Endometrium (tissue), 2 donors: ENCODE data around the gene PRKAG2.
"Not testable (repeated sequence)": the region's sequence is repeated elsewhere in the genome, so short reads cannot be mapped to it uniquely, and the experiment has no call there.

Source experiments
- FAIRE-seq: peaks from 2 replicates; lab custom pipeline; 2012; peaks lifted over from hg19 to GRCh38; lab: Jason Lieb, UNC
- donor health status: control.
- donor health status: control.

Gene PRKAG2

GRCh38 chr7:151884312-151885201 lies 7.6 kb upstream of the PRKAG2 start:
- no peak for FAIRE-seq

GRCh38 chr7:151883857-151884256 lies 6.9 kb upstream of the PRKAG2 start:
- no peak for FAIRE-seq

DNA sequence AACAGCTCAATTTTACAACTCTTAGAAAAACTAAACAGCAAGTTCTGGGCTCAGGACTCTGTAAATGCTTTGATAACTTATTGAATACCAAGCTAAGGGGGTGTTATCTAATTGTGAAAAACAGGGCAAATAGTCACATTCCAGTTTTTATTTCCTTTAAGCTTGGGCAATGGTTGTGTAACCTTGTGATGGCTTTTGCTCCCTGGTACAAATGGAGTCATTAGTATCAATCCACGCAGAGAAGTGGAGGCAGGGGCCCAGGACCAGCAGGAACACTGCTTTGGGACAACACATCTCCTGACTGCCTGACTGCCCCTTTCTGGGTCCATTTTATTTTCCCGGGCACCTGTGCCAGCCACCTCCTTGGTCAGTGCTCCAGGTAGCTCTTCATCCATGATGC lies 5.8 kb upstream of the PRKAG2 start:
- no peak for FAIRE-seq

DNA sequence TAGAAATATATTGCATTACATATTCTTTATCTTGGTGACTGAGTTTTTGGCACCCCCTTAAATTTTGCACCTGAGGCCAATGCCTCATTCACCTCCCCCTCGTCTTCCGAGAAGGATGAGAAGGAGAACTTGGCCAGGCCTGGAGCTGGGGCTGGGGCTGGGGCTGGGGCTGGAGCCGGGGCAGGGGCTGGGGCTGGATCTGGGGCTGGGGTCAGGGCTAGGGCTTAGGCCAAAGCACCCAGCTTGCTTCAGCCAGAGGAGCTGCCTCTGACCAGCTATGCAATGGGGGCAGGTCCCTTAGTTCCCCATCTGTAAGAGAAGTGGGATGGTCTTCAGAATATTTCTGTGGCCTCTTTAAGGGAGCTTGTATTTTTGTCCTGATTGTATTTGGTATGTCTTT lies 3.8 kb upstream of the PRKAG2 start:
- FAIRE-seq, result no peak

DNA sequence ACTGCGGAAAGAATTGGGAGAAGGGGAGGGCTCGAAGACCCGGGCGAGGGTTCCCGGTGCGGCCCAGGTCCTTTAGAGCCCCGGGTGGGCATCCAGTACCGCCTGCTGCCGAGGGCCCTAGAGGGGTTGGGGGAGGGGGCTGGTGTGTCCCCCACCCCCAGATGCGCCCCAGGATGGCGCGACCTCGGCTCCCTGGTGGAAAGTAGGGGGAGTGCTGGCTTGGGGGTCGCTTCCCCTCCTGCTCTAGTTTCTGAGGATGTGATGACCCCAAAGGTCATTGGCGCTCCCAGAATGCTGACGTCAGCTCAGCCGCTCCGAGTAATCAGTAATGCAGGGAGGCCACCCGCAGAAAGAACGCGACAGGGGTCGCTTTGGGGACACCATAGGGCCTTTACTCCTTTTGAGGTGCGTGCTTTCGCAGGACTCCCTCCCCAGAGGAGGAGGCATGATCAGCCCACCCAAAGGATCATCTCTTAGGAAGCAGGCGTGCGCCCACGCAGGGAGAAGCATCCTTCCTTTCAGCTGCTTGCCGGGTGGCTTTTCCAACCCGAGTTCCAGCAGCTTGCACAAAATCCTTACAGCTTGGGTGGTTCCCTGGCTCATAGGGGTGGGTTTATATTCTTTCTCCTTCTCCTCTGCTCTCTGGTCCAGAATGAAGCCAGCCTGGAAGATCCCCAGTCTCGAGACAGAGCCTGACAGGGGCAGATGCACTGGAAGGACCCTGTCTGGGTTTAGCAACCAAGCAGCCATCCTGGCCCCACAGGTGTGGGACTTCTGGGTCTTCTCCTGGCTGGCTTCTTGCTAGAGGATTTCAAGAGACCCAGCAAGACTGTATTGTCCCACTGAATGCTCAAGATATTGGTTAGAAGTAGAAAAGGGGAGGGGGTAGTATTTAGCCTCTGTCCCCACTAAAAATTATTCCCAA lies 1.3 kb upstream of the PRKAG2 start:
- no peak for FAIRE-seq

GRCh38 chr7:151875942-151876898 lies 695 bp downstream of the PRKAG2 start:
- FAIRE-seq, result no peak

DNA sequence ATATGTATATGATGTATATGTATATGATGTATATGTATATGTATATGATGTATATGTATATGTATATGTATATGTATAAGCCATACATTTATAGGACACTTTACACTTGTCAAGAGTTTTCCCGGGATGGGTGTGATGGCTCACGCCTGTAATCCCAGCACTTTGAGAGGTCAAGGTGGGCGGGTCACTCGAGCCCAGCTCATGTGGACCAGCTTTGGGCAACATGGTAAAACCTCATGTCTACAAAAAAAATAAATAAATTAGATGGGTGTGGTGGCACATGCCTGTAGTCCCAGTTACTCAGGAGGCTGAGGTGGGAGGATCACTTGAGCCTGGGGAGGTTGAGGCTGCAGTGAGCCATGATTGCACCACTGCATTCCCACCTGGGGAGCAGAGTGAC lies 2.4 kb downstream of the PRKAG2 start:
- FAIRE-seq, result not testable (repeated sequence)

GRCh38 chr7:151873402-151873965 lies 3.4 kb downstream of the PRKAG2 start:
- FAIRE-seq, result no peak

- FAIRE-seq, result no peak
These were observed 4.1 kb downstream of the PRKAG2 start for GRCh38 chr7:151872531-151873401.

DNA sequence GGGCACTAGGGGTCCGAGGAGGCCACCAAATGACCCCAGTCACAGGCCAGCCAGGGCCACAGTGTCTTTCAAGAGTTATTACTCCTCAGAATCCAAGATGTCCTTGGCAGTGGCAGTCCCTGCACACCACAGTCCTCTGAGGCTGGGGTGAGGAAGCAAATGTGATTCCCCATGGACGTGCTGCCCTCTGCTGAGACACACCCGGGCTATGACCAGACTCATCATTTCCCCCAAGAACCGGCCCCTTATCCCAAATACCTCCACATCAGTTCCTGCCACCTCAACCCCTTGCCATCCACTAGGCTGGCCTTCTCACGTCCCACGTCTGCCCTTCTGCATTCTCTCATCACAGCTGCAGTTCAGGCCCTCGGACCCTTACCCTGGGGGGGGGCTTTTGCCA lies 5.0 kb downstream of the PRKAG2 start:
- FAIRE-seq, result no peak

DNA sequence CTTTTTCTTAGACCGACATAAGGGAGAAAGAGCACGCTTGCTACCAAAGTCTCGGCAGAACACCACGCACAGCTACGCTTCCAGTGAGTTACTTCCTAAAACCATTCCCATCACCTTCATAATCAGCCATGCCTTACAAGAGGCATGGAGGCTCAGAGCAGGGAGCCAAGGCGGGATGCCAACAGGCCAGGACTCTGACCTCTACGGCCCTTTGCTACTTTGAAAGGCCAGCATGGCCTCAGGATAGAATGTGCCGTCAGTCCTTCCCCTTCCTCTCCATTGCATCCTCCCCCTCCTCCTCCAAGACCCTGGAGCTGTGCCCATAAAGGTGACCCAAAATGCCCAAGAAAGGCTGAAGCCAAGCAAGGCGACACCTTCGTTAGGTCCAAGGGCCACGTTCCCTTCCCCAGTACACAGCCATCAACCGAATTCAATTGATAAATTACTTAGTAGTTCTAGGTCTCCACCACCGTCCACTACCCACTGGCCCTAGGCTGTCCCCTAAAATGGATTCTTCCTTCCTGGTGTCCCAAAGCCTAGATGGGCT lies 5.7 kb downstream of the PRKAG2 start:
- FAIRE-seq, result no peak

GRCh38 chr7:151869968-151870918 lies 6.7 kb downstream of the PRKAG2 start:
- peak; percentile 84 for FAIRE-seq

- FAIRE-seq, result no peak
These were observed 7.5 kb downstream of the PRKAG2 start for GRCh38 chr7:151869455-151869854.

GRCh38 chr7:151869109-151869428 lies 7.8 kb downstream of the PRKAG2 start:
- no peak for FAIRE-seq

DNA sequence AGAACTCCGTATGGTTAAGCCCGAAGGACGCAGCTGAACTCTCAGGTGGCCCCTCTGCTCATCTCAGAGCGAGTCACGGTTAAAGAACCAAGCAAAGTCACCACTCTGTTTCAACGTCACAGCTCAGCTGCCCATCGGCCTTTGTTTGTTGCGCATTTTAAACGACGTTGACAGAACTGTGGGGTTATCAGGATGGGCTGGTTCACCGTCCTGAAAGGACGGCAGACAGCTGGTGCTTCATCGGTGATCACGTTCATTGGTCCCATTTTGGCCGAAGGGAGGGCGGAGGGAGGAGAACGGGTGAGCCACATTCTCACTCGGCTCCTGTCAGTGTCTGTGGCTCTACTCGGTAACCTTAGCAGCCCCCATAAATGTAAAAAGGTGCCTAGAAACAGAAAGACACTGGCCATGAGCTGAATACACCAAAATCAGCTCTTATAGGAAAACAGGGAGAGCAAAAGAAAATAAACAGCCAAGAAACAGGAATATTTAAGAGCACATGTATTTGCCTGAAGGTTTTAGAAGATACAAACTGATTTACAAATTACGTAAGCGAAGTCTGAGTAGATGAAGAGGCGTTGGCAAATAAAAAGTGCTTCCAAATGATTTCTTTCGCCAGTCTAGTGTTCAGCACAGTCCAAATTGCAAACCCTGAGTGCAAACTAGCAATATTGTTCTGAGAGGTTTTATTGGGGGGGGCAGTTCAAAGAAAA lies 8.4 kb downstream of the PRKAG2 start:
- no peak for FAIRE-seq

GRCh38 chr7:151867912-151868311 lies 9.0 kb downstream of the PRKAG2 start:
- no peak for FAIRE-seq

- no peak for FAIRE-seq
These were observed 9.9 kb downstream of the PRKAG2 start for GRCh38 chr7:151866761-151867655.
